GM23338 (cell line): ENCODE data around the gene EFR3B. TPM values are rescaled to one million over a fixed set of nuclear protein-coding genes. Genes with fewer than 3 reads are reported as not detected.

Experiments
- ATAC-seq: fragments of 200-7000 bp; cut with Tn5 transposase; 3 replicates; pipeline ENCODE4 v1.9.1; 2020
- DNase-seq: peaks from one replicate; pipeline ENCODE4 v3.0.0-alpha.2; 2015; ENCODE audit warnings: low spot score
- H2AFZ ChIP-seq: fragments of 200-600 bp; sonication (generic); 2 replicates; pipeline ENCODE4 v1.8.0; 2016; ENCODE audit warnings: antibody characterized with exemption, mild to moderate bottlenecking, moderate library complexity
- H3F3A ChIP-seq: fragments of 200-600 bp; sonication (generic); replicated peaks from 2 replicates; pipeline ENCODE4 v1.8.0; 2017; ENCODE audit warnings: antibody characterized with exemption, mixed run types, low read depth
- H3K27ac ChIP-seq: fragments of 200-600 bp; sonication (generic); 2 replicates; pipeline ENCODE4 v1.6.1; 2016; ENCODE audit warnings: low read depth
- H3K27me3 ChIP-seq: fragments of 200-600 bp; sonication (generic); 2 replicates; pipeline ENCODE4 v1.8.0; 2016; ENCODE audit warnings: mild to moderate bottlenecking, mixed run types, moderate library complexity; ENCODE audit not compliant: insufficient read depth
- H3K36me3 ChIP-seq: fragments of 200-600 bp; sonication (generic); 2 replicates; pipeline ENCODE4 v1.8.0; 2016; ENCODE audit warnings: mild to moderate bottlenecking; ENCODE audit not compliant: insufficient read depth
- H3K4me1 ChIP-seq: fragments of 200-600 bp; sonication (generic); 2 replicates; pipeline ENCODE4 v1.8.0; 2016; ENCODE audit warnings: mild to moderate bottlenecking, moderate library complexity; ENCODE audit not compliant: insufficient read depth
- H3K4me2 ChIP-seq: fragments of 200-600 bp; sonication (generic); 2 replicates; pipeline ENCODE4 v1.7.1; 2017; ENCODE audit warnings: mixed run types
- H3K4me3 ChIP-seq: fragments of 200-600 bp; sonication (generic); 2 replicates; pipeline ENCODE4 v1.6.1; 2016; ENCODE audit warnings: mixed run types
- H3K79me2 ChIP-seq: fragments of 200-600 bp; sonication (generic); replicated peaks from 2 replicates; pipeline ENCODE4 v1.8.0; 2017; ENCODE audit warnings: mild to moderate bottlenecking; ENCODE audit not compliant: insufficient read depth
- H3K9me2 ChIP-seq: fragments of 200-600 bp; sonication (generic); 2 replicates; pipeline ENCODE4 v1.8.0; 2017; ENCODE audit not compliant: insufficient read depth
- H4K20me1 ChIP-seq: fragments of 200-600 bp; sonication (generic); replicated peaks from 2 replicates; pipeline ENCODE4 v1.8.0; 2017; ENCODE audit warnings: mild to moderate bottlenecking; ENCODE audit not compliant: insufficient read depth
- H3K27ac Mint-ChIP-seq: 2 replicates; pipeline ENCODE4 v1.8.0; 2020; ENCODE audit warnings: inconsistent platforms, mild to moderate bottlenecking, moderate library complexity, mixed read lengths
- H3K27me3 Mint-ChIP-seq: 3 replicates; pipeline ENCODE4 v1.8.0; 2022; ENCODE audit warnings: low read depth, mild to moderate bottlenecking, moderate library complexity, mixed read lengths, inconsistent platforms; ENCODE audit not compliant: insufficient read depth, poor library complexity
- H3K36me3 Mint-ChIP-seq: 3 replicates; pipeline ENCODE4 v1.8.0; 2021; ENCODE audit warnings: low read depth, mild to moderate bottlenecking, inconsistent platforms, moderate library complexity, mixed read lengths
- H3K4me1 Mint-ChIP-seq: 3 replicates; pipeline ENCODE4 v1.8.0; 2020; ENCODE audit warnings: mild to moderate bottlenecking, inconsistent platforms, mixed read lengths
- H3K4me3 Mint-ChIP-seq: 3 replicates; pipeline ENCODE4 v1.8.0; 2021; ENCODE audit warnings: moderate library complexity, mild to moderate bottlenecking, inconsistent platforms, mixed read lengths
- H3K9me3 Mint-ChIP-seq: 3 replicates; pipeline ENCODE4 v1.8.0; 2020; ENCODE audit warnings: moderate library complexity, mild to moderate bottlenecking, inconsistent platforms, mixed read lengths
- CREB1 ChIP-seq: fragments of 250-450 bp; sonication (Bioruptor Pico); IDR thresholded peaks from 2 replicates; pipeline ENCODE4 v1.5.0; 2020; ENCODE audit warnings: low read depth, mild to moderate bottlenecking, moderate library complexity
- EZH2 ChIP-seq: fragments of 200-600 bp; sonication (generic); IDR thresholded peaks from one replicate; pipeline ENCODE4 v1.8.0; 2017; ENCODE audit warnings: antibody characterized with exemption, mild to moderate bottlenecking, low read depth; ENCODE audit not compliant: unreplicated experiment
- EZH2phosphoT487 ChIP-seq: fragments of 200-600 bp; sonication (generic); IDR thresholded peaks from one replicate; pipeline ENCODE4 v1.8.1; 2018; ENCODE audit warnings: antibody characterized with exemption; ENCODE audit not compliant: unreplicated experiment
- JUNB ChIP-seq: IDR thresholded peaks from one replicate; pipeline ENCODE4 v1.6.1; 2016; ENCODE audit warnings: antibody characterized with exemption; ENCODE audit not compliant: unreplicated experiment
- NANOG ChIP-seq: IDR thresholded peaks from 2 replicates; pipeline ENCODE4 v1.6.1; 2016; ENCODE audit warnings: antibody characterized with exemption, borderline replicate concordance
- POLR2AphosphoS5 ChIP-seq: IDR thresholded peaks from 2 replicates; pipeline ENCODE4 v1.6.1; 2016; ENCODE audit warnings: antibody characterized with exemption, low read depth
- REST ChIP-seq: IDR thresholded peaks from one replicate; pipeline ENCODE4 v1.6.1; 2018; ENCODE audit warnings: antibody characterized with exemption; ENCODE audit not compliant: unreplicated experiment
- STAT1 ChIP-seq: IDR thresholded peaks from one replicate; pipeline ENCODE4 v1.6.1; 2016; ENCODE audit warnings: antibody characterized with exemption; ENCODE audit not compliant: unreplicated experiment
- ZNF114 ChIP-seq: fragments of 250-450 bp; sonication (Bioruptor Pico); IDR thresholded peaks from 2 replicates; pipeline ENCODE4 v1.5.0; 2020; ENCODE audit warnings: mild to moderate bottlenecking, moderate library complexity
- ZNF331 ChIP-seq: fragments of 250-450 bp; sonication (Bioruptor Pico); IDR thresholded peaks from 2 replicates; pipeline ENCODE4 v1.5.0; 2020; ENCODE audit warnings: low read depth, mild to moderate bottlenecking, moderate library complexity
- ZNF462 ChIP-seq: fragments of 250-450 bp; sonication (Bioruptor Pico); IDR thresholded peaks from 2 replicates; pipeline ENCODE4 v1.5.0; 2020; ENCODE audit warnings: mild to moderate bottlenecking, moderate library complexity
- polyA plus RNA-seq: library from polyadenylated mRNA; unstranded; fragments of >200 nt; fragmentation: Nextera tagmentation; extraction: Ambion mirVana; gene quantifications from 2 replicates; pipeline ENCODE4 v1.2.1, GENCODE V29; 2016
- total RNA-seq: library from RNA; depleted of rRNA; stranded (reverse); fragments of >200 nt; shearing (Covaris generic); gene quantifications from 2 replicates; pipeline ENCODE4 v1.2.3, GENCODE V29; 2014
- TF ChIP-seq, protein P1 (sequence below): IDR thresholded peaks from 2 replicates; pipeline ENCODE4 v1.6.1; 2016; ENCODE audit warnings: antibody characterized with exemption
- TF ChIP-seq, protein P2 (sequence below), 2 experiments: fragments of 200-600 bp in 1 of 2; sonication (generic) in 1 of 2; conservative IDR thresholded peaks; 2 replicates each; pipeline versions ENCODE4 v1.5.1 to v1.6.1; 2016 to 2017; ENCODE audit warnings: antibody characterized with exemption in 2 of 2, low read depth in 2 of 2, mild to moderate bottlenecking in 2 of 2, moderate library complexity in 1 of 2

Gene EFR3B
- total and polyA plus RNA-seq, 2 experiments from 2014 or later: 3.3 to 10.7 TPM

- Histone ChIP-seq H3K79me2 (no peaks in the 10 kb centered on the region), H3K4me3 (peak overlapping the region; percentile 61), H3K4me1 (0 out of 2 replicates have a peak, but pooled peaks cover 4% of the 10 kb centered on the region), H3K27ac (no peak overlapping the region), H3K9me2 (no peaks in the 10 kb centered on the region), H3K4me2 (peak overlapping the region; percentile 84), H3K36me3 (no peaks in the 10 kb centered on the region), H4K20me1 (no peaks in the 10 kb centered on the region), H3K27me3 (no peaks in the 10 kb centered on the region), H3F3A (peaks cover 4% of the 10 kb centered on the region), H2AFZ (peak overlapping the region; percentile 91)
- DNase-seq (peak; percentile 70), ATAC-seq (peak; percentile 74)
- Mint-ChIP-seq H3K27me3 (peaks cover 14% of the 10 kb centered on the region), H3K9me3 (no peaks in the 10 kb centered on the region), H3K27ac (no peak overlapping the region), H3K36me3 (no peaks in the 10 kb centered on the region), H3K4me3 (no peak overlapping the region), H3K4me1 (peaks cover 5% of the 10 kb centered on the region)
- TF ChIP-seq EZH2phosphoT487: no peak
- TF ChIP-seq REST: no peak
- TF ChIP-seq STAT1: no peak
- no peak for TF ChIP-seq ZNF462
- no peak for TF ChIP-seq NANOG
- no peak for TF ChIP-seq POLR2AphosphoS5
- TF ChIP-seq, protein P1, sequence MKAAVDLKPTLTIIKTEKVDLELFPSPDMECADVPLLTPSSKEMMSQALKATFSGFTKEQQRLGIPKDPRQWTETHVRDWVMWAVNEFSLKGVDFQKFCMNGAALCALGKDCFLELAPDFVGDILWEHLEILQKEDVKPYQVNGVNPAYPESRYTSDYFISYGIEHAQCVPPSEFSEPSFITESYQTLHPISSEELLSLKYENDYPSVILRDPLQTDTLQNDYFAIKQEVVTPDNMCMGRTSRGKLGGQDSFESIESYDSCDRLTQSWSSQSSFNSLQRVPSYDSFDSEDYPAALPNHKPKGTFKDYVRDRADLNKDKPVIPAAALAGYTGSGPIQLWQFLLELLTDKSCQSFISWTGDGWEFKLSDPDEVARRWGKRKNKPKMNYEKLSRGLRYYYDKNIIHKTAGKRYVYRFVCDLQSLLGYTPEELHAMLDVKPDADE: no peak
- no peak for TF ChIP-seq ZNF331 (CRISPR knock-in tag)
- no peak for TF ChIP-seq ZNF114 (CRISPR knock-in tag)
- TF ChIP-seq EZH2: no peak
- TF ChIP-seq, protein P2, sequence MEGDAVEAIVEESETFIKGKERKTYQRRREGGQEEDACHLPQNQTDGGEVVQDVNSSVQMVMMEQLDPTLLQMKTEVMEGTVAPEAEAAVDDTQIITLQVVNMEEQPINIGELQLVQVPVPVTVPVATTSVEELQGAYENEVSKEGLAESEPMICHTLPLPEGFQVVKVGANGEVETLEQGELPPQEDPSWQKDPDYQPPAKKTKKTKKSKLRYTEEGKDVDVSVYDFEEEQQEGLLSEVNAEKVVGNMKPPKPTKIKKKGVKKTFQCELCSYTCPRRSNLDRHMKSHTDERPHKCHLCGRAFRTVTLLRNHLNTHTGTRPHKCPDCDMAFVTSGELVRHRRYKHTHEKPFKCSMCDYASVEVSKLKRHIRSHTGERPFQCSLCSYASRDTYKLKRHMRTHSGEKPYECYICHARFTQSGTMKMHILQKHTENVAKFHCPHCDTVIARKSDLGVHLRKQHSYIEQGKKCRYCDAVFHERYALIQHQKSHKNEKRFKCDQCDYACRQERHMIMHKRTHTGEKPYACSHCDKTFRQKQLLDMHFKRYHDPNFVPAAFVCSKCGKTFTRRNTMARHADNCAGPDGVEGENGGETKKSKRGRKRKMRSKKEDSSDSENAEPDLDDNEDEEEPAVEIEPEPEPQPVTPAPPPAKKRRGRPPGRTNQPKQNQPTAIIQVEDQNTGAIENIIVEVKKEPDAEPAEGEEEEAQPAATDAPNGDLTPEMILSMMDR (conservative IDR thresholded peaks at IDR 0.05; ENCODE audit: low read depth in 2 of 2): no peak
- TF ChIP-seq JUNB: no peak
- TF ChIP-seq CREB1 (CRISPR knock-in tag): no peak
These were observed 162.4 kb downstream of the EFR3B start for GRCh38 chr2:25204190-25204838.
